Mucosa of descending colon (tissue), 3 donors: ENCODE data around the gene MANBA. TPM values are rescaled to one million over a fixed set of nuclear protein-coding genes. Genes with fewer than 3 reads are reported as not detected.

ENCODE experiments used
- ATAC-seq: fragments of 200-7000 bp; cut with Tn5 transposase; one replicate; pipeline ENCODE4 v1.9.1; 2020; ENCODE audit warnings: mild to moderate bottlenecking, moderate library complexity
- DNase-seq, 3 donors: peaks; one replicate each; pipeline ENCODE4 v3.0.0-alpha.2; 2020
- H3K36me3 ChIP-seq: fragments of 200-600 bp; one replicate; pipeline ENCODE4 v1.8.0; 2021; ENCODE audit warnings: low read depth, mild to moderate bottlenecking
- H3K4me1 ChIP-seq: fragments of 200-600 bp; one replicate; pipeline ENCODE4 v1.8.0; 2021; ENCODE audit warnings: low read depth, mild to moderate bottlenecking
- H3K4me3 ChIP-seq: fragments of 200-600 bp; one replicate; pipeline ENCODE4 v1.8.0; 2021; ENCODE audit warnings: mild to moderate bottlenecking
- H3K9me3 ChIP-seq: fragments of 200-600 bp; one replicate; pipeline ENCODE4 v1.8.0; 2021; ENCODE audit warnings: mild to moderate bottlenecking
- intact Hi-C, 2 donors: fragments of 100-400 bp; cut with DNase I in 1 of 2; cut with micrococcal nuclease in 1 of 2; formaldehyde crosslinking; loops; one replicate each; pipeline versions ENCODE4 v1.11.0 to v1.11.1; 2022; cut with DNase I, micrococcal nuclease
- total RNA-seq, 3 donors: library from RNA; stranded (reverse); fragmentation: NEBNext Ultra II Directional in 2 of 3; extraction: Animal tissue kit (Norgen Biotek cat#: 25700) in 2 of 3; gene quantifications; one replicate each; pipeline versions ENCODE4 v1.2.1 to v1.2.4, GENCODE V29; 2021 to 2023
- TF ChIP-seq, protein P1 (sequence below): fragments of 200-600 bp; IDR thresholded peaks from one replicate; pipeline ENCODE4 v1.8.0; 2022; ENCODE audit warnings: antibody characterized with exemption, mild to moderate bottlenecking
- donor health status: DM: no; HTN: no; CAD: no; lungs with moderate emphysema.
- donor health status: DM: no; HTN: no; CAD: no.
- donor health status: DM: no; HTN: yes; CAD: no.

MANBA gene
- total RNA-seq, 3 donors from 2014 or later = 15.5 to 25.0 (median 19.9) TPM

DNA sequence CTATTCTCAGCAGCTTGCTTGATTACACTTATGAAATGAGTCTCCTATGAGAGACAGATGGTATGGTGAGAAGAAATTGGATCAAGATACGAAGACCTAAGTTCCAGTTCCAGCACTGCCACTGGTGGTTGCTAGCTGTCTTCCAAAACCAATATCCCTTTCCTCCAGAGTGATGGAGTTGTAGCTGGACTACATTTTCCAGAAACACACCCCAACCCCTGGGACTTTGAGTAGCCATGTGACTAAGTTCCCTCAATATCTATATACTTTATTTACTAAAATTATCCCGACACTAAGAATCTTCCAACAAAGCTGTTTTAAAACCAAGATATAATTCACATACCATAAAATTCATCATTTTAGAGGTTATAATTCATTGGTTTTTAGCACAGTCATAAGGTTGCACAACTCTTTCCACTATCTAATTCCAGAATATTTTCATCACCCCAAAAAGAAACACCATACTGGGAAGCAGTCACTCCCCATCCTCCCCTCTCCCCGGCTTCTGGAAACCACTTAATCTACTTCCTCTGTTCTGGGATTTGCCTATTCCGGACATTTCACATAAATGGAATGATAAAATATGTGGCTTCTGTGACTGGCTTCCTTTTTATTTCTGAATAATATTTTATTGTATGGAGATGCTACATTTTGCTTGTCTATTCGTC lies 118.0 kb downstream of the MANBA start:
- intact Hi-C loops = no loop called here
- no peak overlapping the region for H3K4me3 ChIP-seq
- H3K4me1 ChIP-seq = no peaks in the 10 kb centered on the region
- TF ChIP-seq, protein P1, sequence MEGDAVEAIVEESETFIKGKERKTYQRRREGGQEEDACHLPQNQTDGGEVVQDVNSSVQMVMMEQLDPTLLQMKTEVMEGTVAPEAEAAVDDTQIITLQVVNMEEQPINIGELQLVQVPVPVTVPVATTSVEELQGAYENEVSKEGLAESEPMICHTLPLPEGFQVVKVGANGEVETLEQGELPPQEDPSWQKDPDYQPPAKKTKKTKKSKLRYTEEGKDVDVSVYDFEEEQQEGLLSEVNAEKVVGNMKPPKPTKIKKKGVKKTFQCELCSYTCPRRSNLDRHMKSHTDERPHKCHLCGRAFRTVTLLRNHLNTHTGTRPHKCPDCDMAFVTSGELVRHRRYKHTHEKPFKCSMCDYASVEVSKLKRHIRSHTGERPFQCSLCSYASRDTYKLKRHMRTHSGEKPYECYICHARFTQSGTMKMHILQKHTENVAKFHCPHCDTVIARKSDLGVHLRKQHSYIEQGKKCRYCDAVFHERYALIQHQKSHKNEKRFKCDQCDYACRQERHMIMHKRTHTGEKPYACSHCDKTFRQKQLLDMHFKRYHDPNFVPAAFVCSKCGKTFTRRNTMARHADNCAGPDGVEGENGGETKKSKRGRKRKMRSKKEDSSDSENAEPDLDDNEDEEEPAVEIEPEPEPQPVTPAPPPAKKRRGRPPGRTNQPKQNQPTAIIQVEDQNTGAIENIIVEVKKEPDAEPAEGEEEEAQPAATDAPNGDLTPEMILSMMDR = no peak
- DNase-seq (no peak), ATAC-seq (no peak)
- peaks cover 4% of the 10 kb centered on the region for H3K36me3 ChIP-seq
- no peaks in the 10 kb centered on the region for H3K9me3 ChIP-seq

DNA sequence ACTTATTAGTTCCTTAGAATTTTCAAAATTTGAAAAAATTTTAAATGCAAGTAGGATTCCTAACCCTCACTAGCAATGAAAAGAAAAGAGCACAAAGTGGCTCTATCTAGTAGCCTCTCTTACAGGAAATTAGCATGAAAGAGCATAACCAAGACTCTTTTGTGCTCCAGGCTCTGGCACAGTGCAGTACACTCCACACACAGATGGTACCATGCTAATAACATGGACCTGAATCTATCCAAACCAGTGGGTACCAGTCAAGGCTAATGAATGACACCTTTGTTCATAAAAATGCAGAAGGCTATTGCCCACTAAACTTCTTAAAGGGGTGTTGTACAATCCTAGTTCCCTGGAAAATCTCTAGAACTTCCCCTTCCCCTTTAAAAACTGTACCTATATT lies 119.0 kb downstream of the MANBA start:
- TF ChIP-seq, protein P1 = no peak
- no peak overlapping the region for H3K4me3 ChIP-seq
- intact Hi-C loops = no loop called here
- no peak for ATAC-seq
- H3K9me3 ChIP-seq = no peaks in the 10 kb centered on the region
- DNase-seq = no peak
- H3K4me1 ChIP-seq = no peaks in the 10 kb centered on the region
- no peaks in the 10 kb centered on the region for H3K36me3 ChIP-seq

GRCh38 chr4:102640669-102641068 lies 120.1 kb downstream of the MANBA start:
- H3K36me3 ChIP-seq = no peaks in the 10 kb centered on the region
- ATAC-seq = no peak
- no peaks in the 10 kb centered on the region for H3K9me3 ChIP-seq
- intact Hi-C loops = no loop called here
- TF ChIP-seq, protein P1 = no peak
- no peak for DNase-seq
- no peaks in the 10 kb centered on the region for H3K4me1 ChIP-seq
- no peak overlapping the region for H3K4me3 ChIP-seq

DNA sequence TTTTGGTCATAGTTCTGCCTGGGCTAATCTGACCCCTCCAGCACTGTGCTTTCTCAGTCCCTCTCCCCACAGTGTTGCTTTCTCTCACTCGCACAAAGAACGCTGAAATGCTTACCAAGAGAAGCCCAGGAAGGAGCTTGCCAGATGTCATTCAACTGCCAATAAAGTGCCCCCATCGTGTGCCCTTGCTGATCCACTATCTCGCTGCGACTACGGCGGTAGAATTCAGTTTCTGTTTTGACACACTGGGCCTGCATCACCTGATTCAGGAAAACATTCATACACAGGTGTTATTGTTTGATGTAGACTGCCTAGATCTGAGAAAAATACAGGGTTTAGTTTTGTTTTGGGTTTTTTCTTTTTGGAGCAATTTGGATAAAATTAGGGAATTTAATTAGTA lies 121.2 kb downstream of the MANBA start:
- H3K4me1 ChIP-seq = no peaks in the 10 kb centered on the region
- H3K4me3 ChIP-seq = no peak overlapping the region
- no peak for DNase-seq
- H3K36me3 ChIP-seq = no peaks in the 10 kb centered on the region
- TF ChIP-seq, protein P1 = no peak
- intact Hi-C loops = no loop called here
- no peak for ATAC-seq
- H3K9me3 ChIP-seq = no peaks in the 10 kb centered on the region

DNA sequence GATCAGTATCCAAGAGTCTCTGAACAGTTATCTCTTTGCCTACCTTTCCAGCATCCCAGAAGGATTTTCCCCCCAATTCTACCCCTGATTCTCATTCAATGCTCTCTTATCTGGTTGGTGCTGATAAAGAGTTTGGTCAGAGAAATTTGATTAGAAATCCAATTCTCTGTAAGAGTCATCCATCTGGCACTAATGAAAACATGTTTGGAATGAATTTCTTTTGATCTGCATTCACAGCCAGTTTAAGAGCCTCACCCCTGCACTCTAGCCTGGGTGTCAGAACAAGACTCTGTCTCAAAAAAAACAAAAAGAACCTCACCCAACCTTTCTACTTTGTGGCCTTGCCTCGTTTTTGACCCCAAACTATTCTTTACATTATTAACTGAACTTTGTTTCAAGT lies 122.1 kb downstream of the MANBA start:
- no peaks in the 10 kb centered on the region for H3K36me3 ChIP-seq
- TF ChIP-seq, protein P1 = no peak

DNA sequence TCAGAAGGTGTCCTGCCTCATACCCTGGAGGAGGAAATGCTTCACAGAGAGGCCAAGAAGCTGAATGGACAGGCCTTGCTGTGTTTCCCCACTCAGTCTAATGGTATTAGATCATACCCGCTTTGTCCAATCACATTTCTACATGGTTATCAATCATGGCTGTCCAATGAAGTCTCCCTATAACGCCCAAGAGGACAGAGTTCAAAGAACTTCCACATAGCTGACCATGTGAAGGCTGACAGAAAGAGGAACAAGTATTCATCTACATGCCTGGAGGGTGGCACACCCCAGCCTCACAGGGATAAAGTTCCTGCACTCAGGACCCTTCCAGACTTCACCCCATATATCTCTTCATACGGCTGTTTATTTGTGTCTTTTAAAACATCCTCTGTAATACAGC lies 123.4 kb downstream of the MANBA start:
- intact Hi-C loops = no loop called here
- Histone ChIP-seq H3K4me1 (no peaks in the 10 kb centered on the region), H3K4me3 (no peak overlapping the region), H3K36me3 (no peaks in the 10 kb centered on the region), H3K9me3 (no peaks in the 10 kb centered on the region)
- DNase-seq (no peak), ATAC-seq (peak; percentile 42)
- TF ChIP-seq, protein P1 = no peak

More for the DNA sequence above, 122.1 kb downstream of the MANBA start:
- Histone ChIP-seq H3K4me3 (no peak overlapping the region), H3K4me1 (no peaks in the 10 kb centered on the region), H3K9me3 (no peaks in the 10 kb centered on the region)
- no peak for DNase-seq
- intact Hi-C loops = no loop called here
- ATAC-seq = no peak
